T-cell (primary cell): ENCODE results near the gene COQ2. TPM values are rescaled to one million over a fixed set of nuclear protein-coding genes. Genes with fewer than 3 reads are reported as not detected.

Source experiments
- ATAC-seq, 4 experiments: fragments of 200-7000 bp in 3 of 4; fragments of 150-1000 bp in 1 of 4; cut with Tn5 transposase; replicated peaks in 1 of 4; 1 replicate in 3 of 4; 2 replicates in 1 of 4; pipeline ENCODE4 v1.10.0; 2021; ENCODE audit warnings: moderate library complexity in 3 of 4, mild to moderate bottlenecking in 2 of 4, moderate number of reproducible peaks in 1 of 4
- CTCF ChIA-PET, 2 donors: fragments of 300-600 bp; sonication (Branson Sonifier 250); formaldehyde crosslinking; loops; one replicate each; lab custom pipeline; 2022; ENCODE audit warnings: antibody characterized with exemption in 2 of 2; lab: Charles Lee
- POLR2A ChIA-PET, 2 donors: fragments of 300-600 bp; sonication (Branson Sonifier 250); formaldehyde crosslinking; loops; one replicate each; lab custom pipeline; 2022; ENCODE audit warnings: antibody characterized with exemption in 2 of 2; lab: Charles Lee
- DNase-seq, 35 experiments: peaks; one replicate each; pipeline versions ENCODE4 v3.0.0 to v3.0.0-alpha.2; 2013 to 2023
- H3K27ac ChIP-seq: one replicate; pipeline ENCODE4 v1.5.1; 2013; ENCODE audit warnings: low read length
- H3K27me3 ChIP-seq, 2 experiments: replicated peaks in 1 of 2; 1 replicate in 1 of 2; 2 replicates in 1 of 2; pipeline versions ENCODE4 v1.6.1 to v1.7.0; 2013; ENCODE audit warnings: low read length in 1 of 2, mixed read lengths in 1 of 2; ENCODE audit not compliant: control insufficient read depth in 2 of 2, insufficient read depth in 2 of 2; ENCODE audit errors: extremely low read depth in 1 of 2
- H3K36me3 ChIP-seq, 2 donors: 1 replicate in 1 of 2; 2 replicates in 1 of 2; pipeline versions ENCODE4 v1.6.1 to v1.7.0; 2013; ENCODE audit warnings: low read length in 1 of 2; ENCODE audit not compliant: control insufficient read depth in 2 of 2, insufficient read depth in 1 of 2; ENCODE audit errors: extremely low read depth in 1 of 2
- H3K4me1 ChIP-seq, 2 experiments: 1 replicate in 1 of 2; 2 replicates in 1 of 2; pipeline versions ENCODE4 v1.6.1 to v1.7.0; 2013; ENCODE audit warnings: low read length in 2 of 2, mixed read lengths in 1 of 2; ENCODE audit not compliant: insufficient read depth in 2 of 2, control insufficient read depth in 1 of 2; ENCODE audit errors: extremely low read depth in 1 of 2
- H3K4me3 ChIP-seq, 2 donors: 1 replicate in 1 of 2; 2 replicates in 1 of 2; pipeline versions ENCODE4 v1.5.1 to v1.7.0; 2013; ENCODE audit warnings: mild to moderate bottlenecking in 2 of 2, low read length in 1 of 2, moderate library complexity in 1 of 2; ENCODE audit not compliant: control insufficient read depth in 1 of 2; ENCODE audit errors: extremely low read depth in 1 of 2
- H3K9me3 ChIP-seq: 2 replicates; pipeline ENCODE4 v1.7.0; 2013
- H3K27ac Mint-ChIP-seq, 2 donors: one replicate each; pipeline ENCODE4 v1.8.0; 2020 to 2021; ENCODE audit warnings: mild to moderate bottlenecking in 2 of 2, mixed read lengths in 2 of 2
- H3K27me3 Mint-ChIP-seq, 2 donors: one replicate each; pipeline ENCODE4 v1.8.0; 2021 to 2022; ENCODE audit warnings: mixed read lengths in 2 of 2
- H3K36me3 Mint-ChIP-seq: one replicate; pipeline ENCODE4 v1.8.0; 2021; ENCODE audit warnings: mixed read lengths
- H3K4me1 Mint-ChIP-seq, 3 donors: one replicate each; pipeline ENCODE4 v1.8.0; 2020 to 2022; ENCODE audit warnings: mixed read lengths in 3 of 3, mild to moderate bottlenecking in 1 of 3
- H3K4me3 Mint-ChIP-seq, 3 donors: one replicate each; pipeline ENCODE4 v1.8.0; 2020 to 2022; ENCODE audit warnings: mild to moderate bottlenecking in 3 of 3, mixed read lengths in 3 of 3, moderate library complexity in 3 of 3
- H3K9me3 Mint-ChIP-seq, 3 donors: one replicate each; pipeline ENCODE4 v1.8.0; 2020 to 2022; ENCODE audit warnings: mixed read lengths in 3 of 3
- WGBS: methylation state at CpG from one replicate; pipeline ENCODE4 v1.1.5; 2013; ENCODE audit warnings: missing lambda C conversion rate; ENCODE audit not compliant: insufficient coverage; 5-methylcytosine and 5-hydroxymethylcytosine counted together
- total RNA-seq, 35 experiments: library from RNA in 6 of 35; stranded (reverse) in 6 of 35; fragments of 120-200 nt in 1 of 35; gene quantifications; one replicate each; pipeline versions ENCODE4 v1.2.1 to v1.2.4 and lab custom pipeline; 2013 to 2026

COQ2 gene
- total RNA-seq, 5 donors from 2014 or later (not counting 1 experiment from before 2014, with no cell fraction given), result 4.7 to 9.7 (median 6.2) TPM

- CTCF ChIA-PET, result interaction anchor here in 1 of 2 donors (1.0 kb wide), 1 partner anchor 61 kb away, joined by 3 read pairs; no protein-coding TSS in a partner anchor
- Mint-ChIP-seq H3K27ac (peak overlapping the region; percentile 96), H3K9me3 (no peaks in the 10 kb centered on the region), H3K36me3 (no peaks in the 10 kb centered on the region), H3K27me3 (no peaks in the 10 kb centered on the region), H3K4me1 (peaks cover 71 to 89% (median 76%) of the 10 kb centered on the region in 3 donors), H3K4me3 (peak overlapping the region; percentile 81 to 88 (median 82))
- Histone ChIP-seq H3K27me3 (no peaks in the 10 kb centered on the region), H3K4me3 (peak overlapping the region; percentile 38 to 46), H3K9me3 (no peaks in the 10 kb centered on the region), H3K27ac (peak overlapping the region; percentile 89), H3K4me1 (peaks cover 48 to 56% of the 10 kb centered on the region in 2 experiments), H3K36me3 (no peaks in the 10 kb centered on the region)
- ATAC-seq, result peak; percentile 29 to 55 (median 46)
- POLR2A ChIA-PET, result no interaction called here
- peak in 31 of 35 experiments; percentile 5 to 68 (median 34) for DNase-seq
- 23% methylated on average over 5 of the region's 16 CpGs for WGBS
These were observed 65.0 kb downstream of the COQ2 start for GRCh38 chr4:83219344-83220331.

GRCh38 chr4:83217721-83218522 lies 66.7 kb downstream of the COQ2 start:
- H3K4me1 ChIP-seq, result peaks cover 53 to 68% of the 10 kb centered on the region in 2 experiments
- CTCF ChIA-PET, result interaction anchor here (0.6 to 2.1 kb wide), 21 partner anchors 19 to 183 kb away, joined by 3 to 29 read pairs (median 5); partner anchors contain the start of genes COPS4 (in 1 of the 2), COQ2 (in 1 of the 2) and PLAC8 (in 1 of the 2)
- 0% methylated on average over 1 of the region's 8 CpGs for WGBS
- Mint-ChIP-seq H3K9me3 (peaks cover 0 to 6% (median 0%) of the 10 kb centered on the region in 3 donors), H3K36me3 (no peaks in the 10 kb centered on the region), H3K27me3 (no peaks in the 10 kb centered on the region), H3K4me1 (peaks cover 74 to 89% (median 79%) of the 10 kb centered on the region in 3 donors), H3K4me3 (peak overlapping the region; percentile 49 to 88 (median 81)), H3K27ac (peak overlapping the region; percentile 96)
- no peaks in the 10 kb centered on the region for H3K36me3 ChIP-seq
- peak overlapping the region in 1 of 2 donors; percentile 27 for H3K4me3 ChIP-seq
- H3K27ac ChIP-seq, result peak overlapping the region; percentile 89
- no peaks in the 10 kb centered on the region for H3K9me3 ChIP-seq
- ATAC-seq, result peak; percentile 89 to 95 (median 92)
- POLR2A ChIA-PET, result interaction anchor here (0.5 to 1.6 kb wide), 10 partner anchors 20 to 789 kb away, joined by 3 to 10 read pairs (median 4); partner anchors contain the start of gene PLAC8 (in 1 of the 2)
- DNase-seq, result peak; percentile 29 to 89 (median 71)
- H3K27me3 ChIP-seq, result no peaks in the 10 kb centered on the region

GRCh38 chr4:83216959-83217683 lies 67.5 kb downstream of the COQ2 start:
- 45% methylated on average over 5 of the region's 10 CpGs for WGBS

GRCh38 chr4:83214079-83214478 lies 70.5 kb downstream of the COQ2 start:
- DNase-seq (no peak), ATAC-seq (no peak)
- Mint-ChIP-seq H3K27ac (no peak overlapping the region), H3K36me3 (no peaks in the 10 kb centered on the region), H3K4me3 (no peak overlapping the region), H3K4me1 (peaks cover 88 to 96% (median 95%) of the 10 kb centered on the region in 3 donors), H3K9me3 (peaks cover 0 to 6% (median 0%) of the 10 kb centered on the region in 3 donors), H3K27me3 (no peaks in the 10 kb centered on the region)
- H3K27me3 ChIP-seq, result no peaks in the 10 kb centered on the region
- H3K36me3 ChIP-seq, result no peaks in the 10 kb centered on the region
- H3K27ac ChIP-seq, result no peak overlapping the region
- H3K9me3 ChIP-seq, result no peaks in the 10 kb centered on the region
- ChIA-PET POLR2A (interaction anchor here (0.5 to 0.6 kb wide), 2 partner anchors 35 to 140 kb away, joined by 4 to 5 read pairs; no protein-coding TSS in a partner anchor), CTCF (no interaction called here)
- peaks cover 69 to 77% of the 10 kb centered on the region in 2 experiments for H3K4me1 ChIP-seq
- H3K4me3 ChIP-seq, result no peak overlapping the region

More at GRCh38 chr4:83216959-83217683, 67.5 kb downstream of the COQ2 start:
- Mint-ChIP-seq H3K4me1 (peaks cover 82 to 93% (median 83%) of the 10 kb centered on the region in 3 donors), H3K4me3 (peak overlapping the region; percentile 40 to 88 (median 49)), H3K36me3 (no peaks in the 10 kb centered on the region), H3K9me3 (peaks cover 0 to 6% (median 0%) of the 10 kb centered on the region in 3 donors), H3K27me3 (no peaks in the 10 kb centered on the region), H3K27ac (peak overlapping the region; percentile 96)
- peak in 2 of 35 experiments; percentile 9 to 37 for DNase-seq
- H3K9me3 ChIP-seq, result no peaks in the 10 kb centered on the region
- H3K27me3 ChIP-seq, result no peaks in the 10 kb centered on the region
- ChIA-PET CTCF (interaction anchor here (0.6 to 2.6 kb wide), 16 partner anchors 18 to 182 kb away, joined by 3 to 29 read pairs (median 6); partner anchors contain the start of genes COPS4 (in 1 of the 2), COQ2 (in 1 of the 2) and PLAC8 (in 1 of the 2)), POLR2A (interaction anchor here (0.7 to 1.6 kb wide), 6 partner anchors 21 to 108 kb away, joined by 3 to 10 read pairs (median 4); partner anchors contain the start of gene PLAC8 (in 1 of the 2))
- peaks cover 57 to 74% of the 10 kb centered on the region in 2 experiments for H3K4me1 ChIP-seq
- peak overlapping the region; percentile 89 for H3K27ac ChIP-seq
- no peaks in the 10 kb centered on the region for H3K36me3 ChIP-seq
- ATAC-seq, result no peak
- H3K4me3 ChIP-seq, result peak overlapping the region in 1 of 2 donors; percentile 27
